Right lobe of liver (tissue), 6 donors: ENCODE measurements around the gene PTGES2. TPM values are rescaled to one million over a fixed set of nuclear protein-coding genes. Genes with fewer than 3 reads are reported as not detected.

Experiments
- ATAC-seq, 4 donors: fragments of 200-7000 bp; cut with Tn5 transposase; one replicate each; pipeline ENCODE4 v1.9.1; 2020; ENCODE audit warnings: mild to moderate bottlenecking in 4 of 4, moderate library complexity in 4 of 4
- DNase-seq, 3 donors: peaks; one replicate each; pipeline ENCODE4 v3.0.0-alpha.2; 2020
- H3K27ac ChIP-seq, 3 donors: fragments of 200-600 bp; one replicate each; pipeline ENCODE4 v1.8.0; 2022
- H3K27me3 ChIP-seq, 2 donors: fragments of 200-600 bp; one replicate each; pipeline ENCODE4 v1.8.0; 2022
- H3K36me3 ChIP-seq, 4 donors: fragments of 200-600 bp; sonication (generic) in 1 of 4; one replicate each; pipeline versions ENCODE4 v1.5.1 to v1.8.0; 2017 to 2022; ENCODE audit warnings: control low read depth in 1 of 4
- H3K4me1 ChIP-seq, 4 donors: fragments of 200-600 bp; sonication (generic) in 1 of 4; one replicate each; pipeline versions ENCODE4 v1.5.1 to v1.8.0; 2017 to 2022; ENCODE audit warnings: control low read depth in 1 of 4
- H3K4me3 ChIP-seq, 3 donors: fragments of 200-600 bp; one replicate each; pipeline ENCODE4 v1.8.0; 2022
- H3K9me3 ChIP-seq, 4 donors: fragments of 200-600 bp; sonication (generic) in 1 of 4; one replicate each; pipeline versions ENCODE4 v1.5.1 to v1.8.0; 2017 to 2022; ENCODE audit warnings: control low read depth in 1 of 4
- CTCF ChIP-seq, 4 donors: fragments of 200-600 bp in 3 of 4; fragments of 450-650 bp in 1 of 4; IDR thresholded peaks; one replicate each; pipeline versions ENCODE4 v1.5.1 to v1.8.0; 2016 to 2022; ENCODE audit warnings: antibody characterized with exemption in 4 of 4, mild to moderate bottlenecking in 2 of 4
- POLR2A ChIP-seq: fragments of 450-650 bp; IDR thresholded peaks from one replicate; pipeline ENCODE4 v1.6.1; 2017; ENCODE audit warnings: antibody characterized with exemption, mild to moderate bottlenecking
- WGBS: methylation state at CpG from one replicate; pipeline ENCODE4 v1.1.6; 2018; ENCODE audit warnings: low coverage, low lambda C conversion rate; ENCODE audit not compliant: insufficient coverage; ENCODE audit errors: missing lambda C conversion rate; 5-methylcytosine and 5-hydroxymethylcytosine counted together
- intact Hi-C, 2 donors: fragments of 100-400 bp; cut with DNase I; formaldehyde crosslinking; loops; one replicate each; pipeline versions ENCODE4 v1.11.2 to v1.14.1; 2022
- total RNA-seq, 6 experiments: library from RNA; depleted of rRNA in 2 of 6; stranded (reverse); fragments of >200 nt in 2 of 6; fragmentation: NEBNext Ultra II Directional in 3 of 6; extraction: Animal tissue kit (Norgen Biotek cat#: 25700) in 3 of 6; gene quantifications; one replicate each; pipeline versions ENCODE4 v1.1.0 to v1.2.4, GENCODE V29; 2016 to 2023
- donor health status: DM: no; HTN: yes; CAD: no.
- donor health status: DM: no; HTN: no; CAD: no.
- donor health status: DM: no; HTN: no; CAD: no.
- donor health status: DM: no; HTN: yes; CAD: no.
- donor health status: DM: no; HTN: yes; CAD: no.

The PTGES2 gene
- total RNA-seq, 6 experiments from 2014 or later = 27.2 to 67.2 (median 30.5) TPM

DNA sequence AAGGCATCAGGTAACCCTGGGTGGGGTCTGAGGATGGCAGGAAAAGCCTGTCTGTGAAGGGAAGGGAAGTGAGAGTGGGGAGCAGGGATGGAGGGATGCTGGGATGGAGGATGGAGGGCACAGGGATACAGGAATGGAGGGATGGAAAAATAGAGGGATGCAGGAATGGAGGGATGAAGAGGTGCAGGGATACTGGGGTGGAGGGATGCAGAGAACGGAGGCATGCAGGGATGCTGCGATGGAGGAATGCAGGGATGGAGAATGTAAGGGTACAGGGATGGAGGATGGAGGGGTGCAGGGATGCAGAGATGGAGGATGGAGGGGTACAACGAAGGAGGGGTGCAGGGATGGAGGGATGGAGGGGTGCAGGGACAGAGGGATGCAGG is 9.1 kb downstream of the PTGES2 start:
- H3K4me1 ChIP-seq = peaks cover 0 to 30% (median 16%) of the 10 kb centered on the region in 4 donors
- H3K36me3 ChIP-seq = peaks cover 0 to 15% (median 7%) of the 10 kb centered on the region in 4 donors
- 32% methylated on average over 3 of the region's 3 CpGs for WGBS
- no peaks in the 10 kb centered on the region for H3K9me3 ChIP-seq
- intact Hi-C loops = no loop called here
- DNase-seq (peak in 2 of 3 donors; percentile 22 to 29), ATAC-seq (no peak)
- no peaks in the 10 kb centered on the region for H3K27me3 ChIP-seq
- TF ChIP-seq POLR2A (no peak), CTCF (IDR thresholded peaks at IDR 0.05) (no peak)
- no peak overlapping the region for H3K27ac ChIP-seq
- H3K4me3 ChIP-seq = no peak overlapping the region

GRCh38 chr9:128117613-128118471 is 9.7 kb downstream of the PTGES2 start:
- intact Hi-C loops = no loop called here
- Histone ChIP-seq H3K36me3 (peaks cover 0 to 12% (median 6%) of the 10 kb centered on the region in 4 donors), H3K27ac (peak overlapping the region in 2 of 3 donors; percentile 94 to 96)

GRCh38 chr9:128116104-128117083 is 11.1 kb downstream of the PTGES2 start:
- no peak for TF ChIP-seq CTCF (IDR thresholded peaks at IDR 0.05)
- no peak for TF ChIP-seq POLR2A
- Histone ChIP-seq H3K27ac (peak overlapping the region in 2 of 3 donors; percentile 94 to 96), H3K36me3 (no peaks in the 10 kb centered on the region), H3K27me3 (no peaks in the 10 kb centered on the region), H3K9me3 (no peaks in the 10 kb centered on the region), H3K4me3 (no peak overlapping the region), H3K4me1 (peaks cover 0 to 35% (median 16%) of the 10 kb centered on the region in 4 donors)
- WGBS = 82% methylated on average over 10 of the region's 16 CpGs
- peak in 2 of 3 donors; percentile 51 for DNase-seq
- intact Hi-C loops = no loop called here
- no peak for ATAC-seq

More at GRCh38 chr9:128117613-128118471, 9.7 kb downstream of the PTGES2 start:
- DNase-seq = peak; percentile 92 to 96 (median 94)
- H3K4me1 ChIP-seq = peaks cover 0 to 30% (median 16%) of the 10 kb centered on the region in 4 donors
- no peaks in the 10 kb centered on the region for H3K27me3 ChIP-seq
- 17% methylated on average over 15 of the region's 27 CpGs for WGBS
- peak; percentile 67 to 80 (median 68) for ATAC-seq
- no peaks in the 10 kb centered on the region for H3K9me3 ChIP-seq
- H3K4me3 ChIP-seq = no peak overlapping the region
- TF ChIP-seq CTCF (IDR thresholded peaks at IDR 0.05) (peak; percentile 100), POLR2A (no peak)
